Thyroid gland (tissue), 4 donors: ENCODE measurements around the gene CPNE2.

Source experiments
- POLR2A ChIP-seq, 2 donors: fragments of 450-650 bp; IDR thresholded peaks; one replicate each; pipeline ENCODE4 v1.6.1; 2017; ENCODE audit warnings: antibody characterized with exemption in 2 of 2, mild to moderate bottlenecking in 2 of 2, moderate library complexity in 1 of 2
- TF ChIP-seq, protein P1 (sequence below), 6 experiments: fragments of 200-600 bp in 3 of 6; fragments of 450-650 bp in 3 of 6; sonication (generic) in 3 of 6; IDR thresholded peaks; one replicate each; pipeline ENCODE4 v1.5.1; 2016 to 2019; ENCODE audit warnings: antibody characterized with exemption in 6 of 6, mild to moderate bottlenecking in 2 of 6, inconsistent platforms in 1 of 6, moderate library complexity in 1 of 6

DNA sequence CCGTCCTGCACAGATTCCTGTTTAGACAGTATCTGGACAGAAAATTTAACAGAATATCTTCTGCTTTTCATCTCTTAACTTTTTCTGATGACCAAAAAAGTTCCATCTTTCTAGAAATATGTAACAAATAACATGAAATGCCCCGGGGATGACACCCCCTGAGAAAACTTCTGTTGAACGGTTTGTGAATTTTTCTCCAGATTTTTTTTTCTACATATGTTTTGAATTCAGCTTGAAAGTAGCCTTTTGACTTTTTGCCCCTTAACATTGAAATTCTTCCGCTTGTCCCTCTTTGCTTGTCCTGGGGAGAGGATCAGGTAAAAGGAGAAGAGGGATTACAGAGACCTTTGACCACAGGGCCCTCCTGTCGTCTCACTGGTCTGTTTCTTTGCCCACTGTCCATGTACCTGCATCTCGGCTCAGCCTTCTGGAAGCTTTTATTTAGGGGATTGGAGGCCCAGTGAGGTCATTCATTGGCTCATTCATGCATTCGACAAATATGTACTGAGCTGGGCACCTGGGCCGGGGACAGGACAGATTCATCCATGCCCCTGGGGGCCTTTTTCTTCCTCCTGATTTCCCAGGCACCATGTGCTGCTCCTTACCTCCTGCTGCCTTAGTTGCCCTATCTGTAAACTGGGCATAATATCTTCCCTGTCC, 19.6 kb upstream of the CPNE2 start:
- TF ChIP-seq, protein P1, sequence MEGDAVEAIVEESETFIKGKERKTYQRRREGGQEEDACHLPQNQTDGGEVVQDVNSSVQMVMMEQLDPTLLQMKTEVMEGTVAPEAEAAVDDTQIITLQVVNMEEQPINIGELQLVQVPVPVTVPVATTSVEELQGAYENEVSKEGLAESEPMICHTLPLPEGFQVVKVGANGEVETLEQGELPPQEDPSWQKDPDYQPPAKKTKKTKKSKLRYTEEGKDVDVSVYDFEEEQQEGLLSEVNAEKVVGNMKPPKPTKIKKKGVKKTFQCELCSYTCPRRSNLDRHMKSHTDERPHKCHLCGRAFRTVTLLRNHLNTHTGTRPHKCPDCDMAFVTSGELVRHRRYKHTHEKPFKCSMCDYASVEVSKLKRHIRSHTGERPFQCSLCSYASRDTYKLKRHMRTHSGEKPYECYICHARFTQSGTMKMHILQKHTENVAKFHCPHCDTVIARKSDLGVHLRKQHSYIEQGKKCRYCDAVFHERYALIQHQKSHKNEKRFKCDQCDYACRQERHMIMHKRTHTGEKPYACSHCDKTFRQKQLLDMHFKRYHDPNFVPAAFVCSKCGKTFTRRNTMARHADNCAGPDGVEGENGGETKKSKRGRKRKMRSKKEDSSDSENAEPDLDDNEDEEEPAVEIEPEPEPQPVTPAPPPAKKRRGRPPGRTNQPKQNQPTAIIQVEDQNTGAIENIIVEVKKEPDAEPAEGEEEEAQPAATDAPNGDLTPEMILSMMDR (IDR thresholded peaks at IDR 0.05), result no peak
- no peak for TF ChIP-seq POLR2A (IDR thresholded peaks at IDR 0.05)
